Caki2 (cell line): ENCODE measurements around the gene FMN2. TPM values are rescaled to one million over a fixed set of nuclear protein-coding genes. Genes with fewer than 3 reads are reported as not detected.

Source experiments
- DNase-seq: peaks from one replicate; pipeline ENCODE4 v3.0.0-alpha.2; 2015; ENCODE audit warnings: low read depth
- in situ Hi-C: cut with HindIII; loops from 2 replicates; pipeline ENCODE4 v1.10.0; 2016; ENCODE audit warnings: low sequenced_read_pairs, low pct_unique_long_range_greater_than_20kb, mixed read lengths
- total RNA-seq: library from RNA; depleted of rRNA; stranded (reverse); fragments of >200 nt; shearing (Covaris generic); gene quantifications from 2 replicates; pipeline ENCODE4 v1.2.3, GENCODE V29; 2014; ENCODE audit warnings: low replicate concordance

The FMN2 gene
- total RNA-seq, 1 experiment from 2014 or later: 1.3 TPM

GRCh38 chr1:240362046-240362445 lies 270.4 kb downstream of the FMN2 start:
- DNase-seq: no peak
- in situ Hi-C loops: no loop called here

DNA sequence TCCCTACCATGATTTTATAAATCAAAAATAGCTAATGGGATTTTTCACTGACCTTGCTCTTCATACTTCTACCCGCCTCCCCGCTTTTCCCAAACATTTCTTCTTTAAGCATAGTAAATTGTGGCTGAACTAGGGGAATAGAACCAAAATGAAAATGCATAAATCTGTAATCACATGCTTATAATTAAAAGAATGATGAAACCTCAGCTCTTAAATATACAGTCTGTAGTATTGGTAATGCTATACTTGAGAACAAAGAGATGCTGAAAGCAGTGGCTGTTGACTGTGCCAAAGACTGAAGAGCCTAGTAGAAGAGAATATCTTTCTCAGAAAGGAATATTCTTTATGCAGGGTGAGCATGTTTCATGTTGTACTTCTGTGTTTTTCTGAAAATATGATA lies 271.1 kb downstream of the FMN2 start:
- in situ Hi-C loops: no loop called here
- DNase-seq: no peak

GRCh38 chr1:240363315-240363714 lies 271.6 kb downstream of the FMN2 start:
- in situ Hi-C loops: no loop called here
- no peak for DNase-seq

DNA sequence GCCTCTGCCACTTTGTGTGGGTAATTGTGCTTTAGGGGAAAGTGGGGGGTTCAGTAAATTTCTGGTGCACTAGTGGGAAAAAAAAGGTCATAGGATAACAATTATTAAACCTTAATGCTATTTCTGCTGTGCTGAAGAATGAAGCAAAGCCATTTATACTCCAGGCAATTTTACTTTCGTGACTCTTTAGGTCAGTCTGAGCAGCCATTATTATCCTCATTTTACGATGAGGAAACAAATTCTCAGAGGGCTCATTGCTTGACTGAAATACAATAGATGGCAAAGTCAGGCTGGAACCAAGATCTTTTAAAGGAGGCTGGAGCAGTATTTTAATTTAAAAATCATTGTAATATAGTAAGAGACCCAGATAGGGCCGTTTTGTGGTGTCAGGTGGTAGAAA lies 272.2 kb downstream of the FMN2 start:
- in situ Hi-C loops: no loop called here
- DNase-seq: no peak

DNA sequence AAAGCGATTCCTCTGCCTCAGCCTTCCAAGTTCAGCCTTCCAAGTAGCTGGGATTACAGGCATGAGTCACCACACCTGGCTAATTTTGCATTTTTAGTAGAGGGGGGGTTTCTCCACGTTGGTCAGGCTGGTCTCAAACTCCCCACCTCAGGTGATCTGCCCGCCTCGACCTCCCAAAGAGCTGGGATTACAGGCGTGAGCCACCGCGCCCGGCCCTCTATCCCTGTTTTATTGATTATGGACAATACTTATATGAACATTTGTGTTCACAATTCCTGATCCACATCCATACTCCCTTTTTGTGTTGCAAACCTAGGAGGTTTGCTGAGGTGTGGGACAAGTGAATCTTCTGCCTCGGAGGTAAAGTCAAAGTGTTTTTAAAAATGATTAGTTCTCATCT lies 275.0 kb downstream of the FMN2 start:
- DNase-seq: no peak
- in situ Hi-C loops: no loop called here

DNA sequence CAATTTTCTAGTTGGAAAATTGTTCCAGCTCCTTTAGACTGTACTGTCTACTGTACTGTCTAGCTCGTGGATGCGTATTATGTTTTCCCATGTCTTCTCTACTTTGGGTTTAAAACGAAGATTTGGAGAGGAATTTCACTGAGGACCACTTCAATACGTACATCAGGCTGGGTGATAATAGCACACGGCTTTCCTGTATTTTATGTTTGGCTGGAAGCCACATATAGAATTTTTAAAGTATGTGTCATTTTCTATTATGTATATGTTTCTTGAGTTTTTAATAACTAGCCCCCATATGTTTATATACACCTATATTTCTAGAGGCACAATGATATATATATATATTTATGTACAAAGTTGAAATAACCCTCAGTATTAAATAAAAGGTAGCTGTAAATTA lies 293.9 kb downstream of the FMN2 start:
- DNase-seq: no peak
- in situ Hi-C loops: no loop called here

- in situ Hi-C loops: no loop called here
- DNase-seq: peak; percentile 46
Observed at GRCh38 chr1:240385985-240386978, 294.6 kb downstream of the FMN2 start.

DNA sequence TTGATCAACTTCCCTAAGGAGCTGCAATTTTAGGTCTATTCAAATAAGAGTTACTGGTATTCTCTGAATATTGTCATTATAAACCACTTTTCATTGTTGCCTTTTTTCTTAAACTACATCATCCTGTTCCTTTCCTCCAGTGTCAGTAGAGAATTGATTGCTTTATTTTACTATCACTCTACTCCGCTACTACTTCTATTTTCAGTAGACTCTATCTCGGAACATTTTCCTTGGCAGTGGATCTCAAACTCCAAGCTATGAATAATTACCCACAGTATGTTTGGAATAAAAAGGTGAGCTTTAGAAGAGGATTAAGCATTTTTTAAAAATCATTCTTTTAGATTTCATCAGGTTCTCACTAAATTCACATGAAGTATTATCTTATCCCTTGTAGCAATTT lies 295.4 kb downstream of the FMN2 start:
- DNase-seq: no peak
- in situ Hi-C loops: no loop called here

GRCh38 chr1:240391660-240392260 lies 300.1 kb downstream of the FMN2 start:
- DNase-seq: no peak
- in situ Hi-C loops: no loop called here

GRCh38 chr1:240394353-240394752 lies 302.7 kb downstream of the FMN2 start:
- in situ Hi-C loops: no loop called here
- no peak for DNase-seq

DNA sequence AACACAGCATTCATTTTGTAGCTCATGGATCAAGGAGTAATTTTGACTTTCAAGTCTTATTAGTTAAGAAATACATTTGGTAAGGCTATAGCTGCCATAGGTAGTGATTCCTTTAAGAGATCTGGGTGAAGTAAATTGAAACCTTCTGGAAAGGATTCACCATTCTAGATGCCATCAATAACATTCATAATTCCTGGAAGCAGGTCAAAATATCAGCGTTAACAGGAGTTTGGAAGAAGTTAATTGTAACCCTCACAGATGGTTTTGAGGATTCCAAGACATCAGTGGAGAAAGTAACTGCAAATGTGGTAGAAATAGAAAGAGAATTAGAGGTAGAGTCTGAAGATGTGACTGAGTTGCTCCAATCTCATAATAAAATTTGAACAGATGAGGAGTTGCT lies 303.7 kb downstream of the FMN2 start:
- no peak for DNase-seq
- in situ Hi-C loops: no loop called here

DNA sequence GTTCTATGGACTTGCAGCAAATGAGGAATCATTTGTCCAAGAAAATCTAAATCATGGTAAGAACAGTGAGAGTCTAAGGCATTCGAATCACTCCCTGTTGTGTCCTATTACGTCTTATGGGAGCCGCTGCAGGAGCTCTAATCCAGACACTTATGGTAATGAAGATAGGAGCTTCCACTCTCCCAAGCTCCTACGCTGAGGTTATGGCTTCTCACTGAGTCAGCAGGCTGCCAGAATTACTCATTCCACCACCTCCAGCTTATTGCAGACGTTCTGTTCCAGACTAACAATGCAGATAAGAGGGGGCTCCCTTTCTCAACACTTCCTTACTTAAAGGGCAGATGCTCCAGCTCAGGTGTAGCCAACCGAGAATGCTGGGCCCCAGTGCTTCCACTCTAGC lies 307.7 kb downstream of the FMN2 start:
- DNase-seq: peak; percentile 13
- in situ Hi-C loops: no loop called here

- DNase-seq: no peak
- in situ Hi-C loops: no loop called here
Observed at GRCh38 chr1:240401731-240402130, 310.0 kb downstream of the FMN2 start.

- DNase-seq: no peak
- in situ Hi-C loops: no loop called here
Observed at GRCh38 chr1:240402326-240402725, 310.6 kb downstream of the FMN2 start.

DNA sequence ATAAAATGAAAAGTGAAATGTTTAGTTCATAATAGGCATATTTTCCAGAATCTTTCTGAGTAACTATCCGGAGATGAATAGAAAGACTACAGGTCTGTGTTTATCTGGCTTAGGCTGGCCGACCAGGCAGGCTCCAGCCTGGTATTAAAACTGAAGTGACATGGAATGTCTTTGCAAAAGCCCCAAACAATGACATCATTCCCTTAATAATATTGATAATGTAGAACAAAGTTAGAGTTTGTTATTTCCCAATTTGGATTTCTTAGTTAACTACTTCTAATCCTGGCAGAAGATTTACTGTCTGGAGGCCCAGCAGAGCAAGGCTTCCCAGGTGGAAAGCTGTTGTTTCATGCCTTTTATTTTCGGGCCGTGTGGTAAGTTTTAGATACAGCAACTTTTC lies 312.6 kb downstream of the FMN2 start:
- in situ Hi-C loops: no loop called here
- DNase-seq: no peak

DNA sequence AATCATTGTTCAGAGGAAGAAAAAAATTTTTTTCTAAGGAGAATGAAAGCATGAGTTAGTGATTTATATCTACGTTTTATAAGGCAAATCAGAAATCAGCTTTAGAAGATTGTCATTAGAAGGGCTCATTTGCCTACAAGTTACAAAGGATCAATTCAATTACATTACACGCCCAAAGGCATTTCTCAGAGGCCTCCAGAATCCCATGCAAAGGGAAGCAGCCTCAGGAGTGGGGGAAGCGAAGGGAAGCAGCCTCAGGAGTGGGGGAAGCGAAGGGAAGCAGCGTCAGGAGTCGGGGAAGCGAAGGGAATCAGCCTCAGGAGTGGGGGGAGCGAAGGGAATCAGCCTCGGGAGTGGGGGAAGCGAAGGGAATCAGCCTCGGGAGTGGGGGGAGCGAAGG lies 314.1 kb downstream of the FMN2 start:
- in situ Hi-C loops: no loop called here
- no peak for DNase-seq

- DNase-seq: no peak
- in situ Hi-C loops: no loop called here
Observed at GRCh38 chr1:240407407-240407806, 315.7 kb downstream of the FMN2 start.

DNA sequence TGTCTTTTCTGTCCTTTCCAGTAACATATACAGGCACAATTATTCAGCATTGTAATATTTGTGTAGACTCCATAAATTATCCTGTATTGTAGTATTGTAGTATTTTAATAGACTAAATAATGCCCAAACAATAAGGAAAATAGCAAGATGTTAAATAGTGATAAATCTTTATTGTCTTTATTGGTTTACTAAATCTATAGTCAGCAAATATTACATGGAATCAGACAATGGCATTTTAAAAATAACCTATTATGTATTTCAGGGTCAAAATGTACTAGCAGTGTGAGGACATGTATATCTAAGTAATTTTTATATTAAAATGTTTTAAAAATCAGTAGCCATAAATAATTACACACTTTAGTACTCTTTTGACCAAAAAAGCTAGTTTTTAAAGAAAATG lies 317.9 kb downstream of the FMN2 start:
- in situ Hi-C loops: no loop called here
- no peak for DNase-seq

DNA sequence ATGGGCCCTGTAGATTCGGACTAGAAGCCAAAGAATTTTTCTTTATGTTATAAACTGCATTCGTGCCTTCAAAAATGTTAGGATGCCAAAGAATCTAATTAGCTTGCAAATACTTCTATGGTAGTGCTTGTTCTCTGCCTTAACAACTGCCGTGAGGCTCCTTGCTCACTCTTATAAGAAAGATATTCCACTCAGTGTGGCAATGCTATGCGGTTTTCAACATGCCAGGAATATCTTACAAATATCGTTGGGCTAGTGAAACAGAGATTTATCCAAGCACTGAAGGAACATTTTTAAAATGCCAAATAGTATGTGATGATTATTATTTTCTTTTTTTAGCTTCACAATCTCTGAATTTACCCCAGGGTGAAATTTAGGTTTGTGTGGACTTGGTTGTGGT lies 322.0 kb downstream of the FMN2 start:
- no peak for DNase-seq
- in situ Hi-C loops: no loop called here

DNA sequence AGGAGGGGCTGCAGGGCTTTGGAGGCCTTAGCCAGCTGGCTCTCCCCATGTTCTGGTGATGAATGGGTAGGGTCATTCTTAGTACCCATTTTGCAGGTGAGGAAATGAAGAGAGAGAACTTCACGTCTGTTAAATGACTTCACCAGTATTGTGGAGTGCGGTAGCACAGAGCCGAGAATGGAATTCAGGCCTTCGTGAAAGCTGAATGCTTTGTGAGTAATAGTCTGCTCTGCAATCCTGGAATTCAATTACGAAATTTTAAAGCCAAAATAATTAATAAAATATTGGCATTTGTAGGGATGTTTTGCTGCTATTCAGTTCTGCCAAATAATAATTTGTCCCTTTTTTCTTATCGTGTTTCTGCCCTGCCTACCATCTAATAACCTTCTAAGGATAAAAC lies 322.6 kb downstream of the FMN2 start:
- no peak for DNase-seq
- in situ Hi-C loops: no loop called here
